GM12875 (cell line): ENCODE data around the gene ZNF717.

Source experiments
- H3K4me3 ChIP-seq: one replicate; pipeline ENCODE4 v1.5.1; 2011; ENCODE audit warnings: low read depth, low read length, control low read depth
- TF ChIP-seq, protein P1 (sequence below): IDR thresholded peaks from 2 replicates; pipeline ENCODE4 v1.5.1; 2011; ENCODE audit warnings: low read depth, mild to moderate bottlenecking, control low read depth, inconsistent platforms, low read length, moderate library complexity, borderline replicate concordance; ENCODE audit not compliant: insufficient read depth

ZNF717 gene

GRCh38 chr3:75737831-75738493 lies 47.4 kb downstream of the ZNF717 start:
- TF ChIP-seq, protein P1, sequence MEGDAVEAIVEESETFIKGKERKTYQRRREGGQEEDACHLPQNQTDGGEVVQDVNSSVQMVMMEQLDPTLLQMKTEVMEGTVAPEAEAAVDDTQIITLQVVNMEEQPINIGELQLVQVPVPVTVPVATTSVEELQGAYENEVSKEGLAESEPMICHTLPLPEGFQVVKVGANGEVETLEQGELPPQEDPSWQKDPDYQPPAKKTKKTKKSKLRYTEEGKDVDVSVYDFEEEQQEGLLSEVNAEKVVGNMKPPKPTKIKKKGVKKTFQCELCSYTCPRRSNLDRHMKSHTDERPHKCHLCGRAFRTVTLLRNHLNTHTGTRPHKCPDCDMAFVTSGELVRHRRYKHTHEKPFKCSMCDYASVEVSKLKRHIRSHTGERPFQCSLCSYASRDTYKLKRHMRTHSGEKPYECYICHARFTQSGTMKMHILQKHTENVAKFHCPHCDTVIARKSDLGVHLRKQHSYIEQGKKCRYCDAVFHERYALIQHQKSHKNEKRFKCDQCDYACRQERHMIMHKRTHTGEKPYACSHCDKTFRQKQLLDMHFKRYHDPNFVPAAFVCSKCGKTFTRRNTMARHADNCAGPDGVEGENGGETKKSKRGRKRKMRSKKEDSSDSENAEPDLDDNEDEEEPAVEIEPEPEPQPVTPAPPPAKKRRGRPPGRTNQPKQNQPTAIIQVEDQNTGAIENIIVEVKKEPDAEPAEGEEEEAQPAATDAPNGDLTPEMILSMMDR, result no peak
- H3K4me3 ChIP-seq, result no peak overlapping the region

- TF ChIP-seq, protein P1, result no peak
- no peak overlapping the region for H3K4me3 ChIP-seq
These were observed 57.4 kb downstream of the ZNF717 start for GRCh38 chr3:75727985-75728384.

GRCh38 chr3:75692061-75692460 lies 93.3 kb downstream of the ZNF717 start:
- TF ChIP-seq, protein P1, result no peak
- H3K4me3 ChIP-seq, result no peak overlapping the region

DNA sequence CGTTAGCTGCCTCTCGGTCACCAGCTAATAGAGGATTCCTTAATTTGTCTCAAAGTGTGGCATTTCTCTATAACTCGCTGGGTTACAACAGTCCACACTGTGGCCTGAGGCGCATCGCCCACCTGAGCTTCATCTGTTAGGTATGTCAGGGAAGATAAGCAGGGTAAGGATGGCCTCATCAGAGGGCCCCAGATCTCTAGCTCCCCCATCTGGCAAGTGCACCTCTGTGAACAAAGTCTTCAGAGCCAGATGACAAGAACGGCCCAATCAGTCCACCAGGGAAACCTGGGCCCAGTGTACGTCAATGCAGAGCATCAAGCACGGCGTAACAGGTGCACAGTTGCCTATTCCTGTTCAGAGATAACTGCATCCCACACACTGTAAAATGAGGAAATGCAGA lies 98.0 kb downstream of the ZNF717 start:
- no peak overlapping the region for H3K4me3 ChIP-seq
- TF ChIP-seq, protein P1, result no peak
